HG02943 (cell line): ENCODE data around the gene ARHGEF10L.
"Not testable (repeated sequence)": the region's sequence is repeated elsewhere in the genome, so short reads cannot be mapped to it uniquely, and the experiment has no call there.

Experiments
- ATAC-seq: cut with Tn5 transposase; IDR thresholded peaks from one replicate; pipeline ENCODE4 v1.9.1; 2021; ENCODE audit warnings: mild to moderate bottlenecking, low read depth, moderate library complexity; ENCODE audit not compliant: unreplicated experiment

The ARHGEF10L gene

DNA sequence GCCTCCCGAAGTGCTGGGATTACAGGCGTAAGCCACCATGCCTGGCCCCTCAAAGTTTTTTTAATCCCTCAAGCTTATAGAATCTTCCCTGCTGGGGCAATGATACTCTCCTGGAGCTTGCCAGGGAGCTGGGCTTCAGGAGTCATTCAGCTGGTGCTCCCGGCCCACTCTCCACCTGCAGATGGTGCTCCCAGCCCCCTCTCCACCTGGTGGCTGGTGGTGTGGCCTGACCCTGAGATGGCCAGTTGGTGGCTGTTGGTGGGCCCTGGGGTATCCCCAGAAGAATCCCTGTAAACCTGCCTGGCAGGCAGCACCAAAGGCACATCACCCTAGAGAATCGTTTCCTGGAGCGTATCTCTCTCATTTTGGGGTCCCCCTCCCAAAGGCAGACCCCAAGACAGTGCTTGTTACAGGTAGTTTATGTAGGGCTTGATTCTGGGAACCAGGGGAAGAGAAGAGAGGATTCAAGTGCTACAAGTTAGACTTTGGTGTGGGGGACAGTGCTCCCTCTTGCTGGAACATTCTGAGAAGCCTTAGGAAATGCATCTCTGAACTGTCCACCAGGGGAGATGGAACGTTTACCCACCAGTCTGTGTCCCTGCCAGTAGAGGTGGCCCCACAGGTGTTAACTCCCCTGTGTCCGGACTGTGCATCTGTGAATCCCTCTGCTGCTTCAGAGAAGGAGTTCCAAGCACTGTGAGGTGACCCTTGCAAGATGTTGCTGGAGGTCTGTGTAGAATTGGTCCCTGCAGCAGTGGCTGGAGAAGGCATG lies 186.5 kb downstream of the ARHGEF10L start:
- no peak for ATAC-seq

DNA sequence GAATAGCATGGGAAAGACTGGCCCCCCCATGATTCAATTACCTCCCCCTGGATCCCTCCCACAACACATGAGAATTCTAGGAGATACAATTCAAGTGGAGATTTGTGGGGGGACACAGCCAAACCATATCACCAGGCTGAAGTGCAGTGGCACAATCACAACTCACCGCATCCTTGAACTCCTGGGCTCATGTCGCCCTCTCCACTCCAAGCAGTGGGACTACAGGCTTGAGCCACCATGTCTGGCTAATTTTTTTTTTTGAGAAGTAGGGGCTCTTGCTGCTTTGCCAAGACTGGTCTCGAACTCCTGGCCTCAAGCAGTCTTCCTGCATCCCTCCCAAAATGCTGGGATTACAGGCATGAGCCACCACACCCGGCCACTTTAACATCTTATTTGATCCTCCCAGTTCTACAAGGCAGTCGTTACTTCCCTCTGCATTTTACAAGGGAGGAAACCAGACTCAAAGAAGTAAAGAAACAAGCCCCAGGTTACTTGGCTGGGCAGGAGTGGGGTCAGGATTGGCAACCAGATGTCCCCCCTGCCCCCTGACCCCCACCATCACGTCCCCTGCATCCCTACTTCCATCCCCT lies 188.7 kb downstream of the ARHGEF10L start:
- ATAC-seq, result no peak

DNA sequence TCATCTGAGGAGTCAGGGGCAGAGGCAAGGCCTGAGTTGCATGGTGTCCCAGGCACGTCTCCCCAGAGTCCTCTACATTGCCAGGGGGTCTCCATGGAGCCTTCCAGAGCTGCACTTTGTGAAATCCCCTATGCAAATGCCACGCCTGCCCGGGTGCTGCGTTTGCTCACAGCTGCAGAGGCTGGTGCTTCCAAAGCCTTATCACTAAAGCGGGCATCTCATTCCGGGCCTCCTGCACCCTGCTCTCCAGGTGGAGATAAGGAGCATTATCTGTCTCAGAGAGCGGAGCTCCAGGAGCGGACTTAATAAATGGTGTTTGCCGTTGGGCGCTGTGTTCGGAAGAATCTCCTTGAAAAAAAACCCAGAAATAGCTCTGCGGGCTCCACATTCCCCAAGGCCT lies 189.8 kb downstream of the ARHGEF10L start:
- no peak for ATAC-seq

DNA sequence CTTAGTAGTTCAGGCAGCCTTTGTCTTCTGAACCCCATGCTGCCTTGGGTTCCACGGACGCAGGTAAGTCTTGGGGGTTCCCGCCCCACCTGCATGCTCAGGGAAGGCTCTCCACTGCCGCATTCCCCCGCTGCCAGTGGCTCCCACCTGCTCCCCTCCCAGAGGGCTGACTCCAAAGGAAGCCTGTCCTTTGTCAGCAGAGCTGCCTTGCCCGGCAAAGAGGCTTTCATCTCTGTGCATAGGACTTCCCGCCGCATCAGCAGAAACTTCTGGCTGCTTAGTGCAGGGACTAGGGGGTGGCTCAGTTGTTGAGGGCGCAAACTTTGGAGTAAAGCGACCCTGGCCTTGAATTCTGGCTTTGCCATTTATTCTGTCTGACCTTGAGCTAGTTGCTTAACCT lies 190.4 kb downstream of the ARHGEF10L start:
- ATAC-seq, result no peak

DNA sequence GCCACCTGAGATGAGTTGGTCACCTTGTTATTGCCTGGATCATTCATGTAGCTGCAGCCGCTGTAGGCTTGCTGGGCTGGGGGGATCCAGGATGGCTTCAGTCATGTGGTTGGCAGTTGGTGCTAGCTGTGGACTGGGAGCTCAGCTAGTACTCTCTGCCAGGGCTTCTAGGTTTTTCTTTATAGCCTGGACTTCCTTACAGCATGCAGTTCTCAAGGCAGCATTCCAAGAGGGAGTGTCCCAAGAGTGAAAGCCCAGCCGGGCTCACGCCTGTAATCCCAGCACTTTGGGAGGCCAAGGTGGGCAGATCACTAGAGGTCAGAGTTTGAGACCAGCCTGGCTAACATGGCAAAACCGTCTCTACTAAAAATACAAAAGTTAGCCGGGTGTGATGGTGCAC lies 192.0 kb downstream of the ARHGEF10L start:
- no peak for ATAC-seq

DNA sequence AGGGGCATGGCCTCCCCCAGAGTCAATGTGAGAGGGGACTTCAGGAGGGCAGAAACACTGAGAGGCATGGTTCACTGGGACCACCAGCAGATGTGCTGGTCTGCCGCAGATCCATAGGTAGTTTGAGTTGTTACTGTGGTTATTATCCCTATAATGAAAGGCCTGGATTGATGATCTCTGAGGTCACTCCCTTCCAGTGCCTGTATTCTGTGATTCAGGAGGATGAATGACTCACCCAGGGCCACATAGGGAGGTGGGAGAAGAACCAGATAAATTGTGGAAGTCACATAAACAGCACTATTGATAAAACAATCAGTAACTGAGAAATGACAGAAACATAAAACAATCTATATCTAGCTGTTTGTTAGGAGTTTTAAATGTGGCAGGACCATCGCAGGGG lies 193.0 kb downstream of the ARHGEF10L start:
- ATAC-seq, result no peak

DNA sequence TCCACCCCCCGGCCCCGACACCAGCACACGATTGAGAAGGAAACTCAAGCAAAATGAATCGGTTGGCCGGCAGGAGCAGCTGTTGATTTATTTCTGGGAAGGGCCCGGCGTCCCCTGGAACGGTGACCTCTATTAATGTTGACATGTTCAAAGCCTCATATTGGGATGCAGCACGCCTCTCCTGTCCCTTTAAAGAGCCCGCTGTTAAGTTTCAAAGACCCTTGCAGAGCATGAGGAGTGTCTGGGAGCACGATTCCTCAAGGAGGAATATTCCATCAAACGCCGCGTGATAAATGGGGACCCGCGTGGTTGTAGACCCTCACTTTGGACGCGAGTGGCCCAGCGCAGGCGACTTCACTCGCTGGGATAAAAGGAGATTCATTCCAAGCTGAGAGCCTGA lies 194.2 kb downstream of the ARHGEF10L start:
- no peak for ATAC-seq

DNA sequence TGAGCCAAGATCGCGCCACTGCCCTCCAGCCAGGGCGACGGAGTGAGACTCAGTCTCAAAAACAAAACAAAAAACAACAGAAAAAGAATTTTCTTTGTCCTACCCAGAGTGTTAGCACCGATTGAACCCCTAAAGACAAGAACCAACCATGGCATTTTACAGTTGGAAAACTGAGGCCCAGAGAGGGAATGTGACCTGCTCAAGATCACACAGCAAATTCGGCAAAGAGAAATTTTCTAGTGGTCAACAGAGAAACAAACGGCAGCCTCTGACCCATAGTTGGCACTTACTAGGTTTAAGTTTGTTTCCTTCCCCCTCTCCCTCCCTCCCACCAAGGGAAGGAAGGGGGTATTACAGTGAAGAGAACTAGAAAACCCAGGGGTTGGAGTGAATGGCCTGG lies 195.1 kb downstream of the ARHGEF10L start:
- no peak for ATAC-seq

DNA sequence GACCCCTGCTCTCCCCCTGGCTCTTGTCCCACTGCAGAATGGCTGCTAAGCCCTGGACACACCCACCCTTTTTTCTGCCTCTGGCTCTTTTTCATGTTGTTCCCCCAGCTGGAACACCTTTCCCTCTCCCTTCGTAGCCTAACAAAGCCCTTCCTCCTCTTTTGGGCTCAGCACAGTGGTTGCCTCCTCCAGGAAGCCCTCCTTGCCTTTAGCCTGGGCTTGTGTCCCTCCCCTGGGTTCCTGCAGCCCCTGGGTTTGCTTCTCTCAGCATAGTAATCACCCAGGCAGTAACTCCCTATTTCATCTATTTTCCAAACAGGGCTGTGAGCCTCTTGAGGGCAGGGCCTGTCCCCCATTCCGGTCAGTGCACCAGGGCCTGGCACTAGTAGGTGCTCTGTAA lies 195.8 kb downstream of the ARHGEF10L start:
- no peak for ATAC-seq

DNA sequence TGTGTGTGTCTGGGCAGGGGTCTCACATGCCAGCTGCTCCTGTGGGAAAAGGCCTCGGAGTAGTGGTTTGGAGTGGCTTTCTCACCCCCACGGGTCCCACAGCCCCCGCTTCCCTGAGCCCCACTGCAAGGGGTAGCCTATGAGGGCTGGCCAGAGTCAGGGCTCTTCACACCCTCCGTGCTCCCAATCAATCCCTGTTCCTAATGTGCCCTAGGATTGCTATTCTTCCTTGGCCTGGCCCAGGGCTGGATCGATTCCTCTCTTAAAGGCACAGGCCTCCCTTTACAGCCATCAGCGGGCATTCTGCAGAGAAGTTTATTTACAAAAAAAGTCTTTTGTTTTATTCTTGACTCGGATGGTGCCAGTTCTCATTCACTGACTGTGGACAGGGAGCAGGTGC lies 196.3 kb downstream of the ARHGEF10L start:
- no peak for ATAC-seq

DNA sequence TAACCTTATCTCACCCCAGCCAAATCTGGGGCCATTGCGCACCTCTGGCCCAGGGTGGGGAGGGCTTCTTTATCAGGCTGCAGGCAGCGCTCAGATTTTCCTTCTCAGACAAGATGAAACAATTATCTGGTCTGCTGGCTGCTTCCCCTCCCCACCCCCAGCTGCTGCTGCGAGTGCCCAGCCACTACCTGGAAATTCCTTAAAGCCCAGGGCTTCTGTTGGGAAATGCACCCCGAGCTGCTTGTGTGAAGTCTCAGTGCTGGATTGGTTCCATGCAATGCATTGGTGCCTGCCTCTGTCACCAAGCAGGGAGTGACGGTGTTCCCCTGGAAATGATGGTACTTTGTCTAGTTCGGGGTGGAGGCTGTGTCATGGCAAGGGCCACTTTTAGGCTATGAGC lies 197.1 kb downstream of the ARHGEF10L start:
- no peak for ATAC-seq

DNA sequence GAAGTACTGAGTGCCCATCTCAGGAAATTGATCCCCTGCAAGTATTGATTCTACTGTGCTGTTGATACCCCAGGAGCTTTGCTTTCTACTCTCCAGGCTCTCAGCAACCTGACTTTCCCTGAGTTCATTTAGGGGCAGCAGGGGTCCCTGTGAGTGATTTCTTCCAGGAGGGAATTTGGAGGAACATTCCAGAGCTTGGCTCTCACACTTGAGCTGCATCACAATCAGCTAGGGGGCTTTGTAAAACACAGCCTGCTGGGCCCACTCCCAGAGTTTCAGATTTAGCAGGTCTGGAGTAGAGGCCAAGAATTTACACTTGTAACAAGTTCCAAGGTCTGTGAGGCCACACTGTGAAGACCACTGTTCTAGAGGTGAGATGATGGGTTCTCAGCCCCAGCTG lies 199.6 kb downstream of the ARHGEF10L start:
- ATAC-seq, result no peak

DNA sequence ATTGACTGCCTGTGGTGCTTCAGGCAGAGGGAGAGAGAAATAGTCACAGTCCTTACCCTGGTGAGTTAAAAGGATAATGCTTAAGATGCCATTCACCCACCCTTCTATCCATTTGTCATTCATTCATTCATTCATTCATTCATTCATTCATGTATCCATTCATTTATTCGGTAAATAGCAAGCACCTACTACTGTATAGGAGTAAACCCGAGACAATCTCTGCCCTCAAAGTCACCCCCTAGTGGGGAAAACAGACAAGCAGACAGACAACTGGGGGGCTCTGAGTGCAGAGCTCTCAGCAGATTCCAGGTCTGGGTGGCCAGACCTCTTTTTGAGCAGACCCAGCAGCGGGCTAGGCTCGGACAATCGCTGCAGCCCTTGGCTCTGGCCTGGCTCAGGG lies 201.6 kb downstream of the ARHGEF10L start:
- no peak for ATAC-seq

DNA sequence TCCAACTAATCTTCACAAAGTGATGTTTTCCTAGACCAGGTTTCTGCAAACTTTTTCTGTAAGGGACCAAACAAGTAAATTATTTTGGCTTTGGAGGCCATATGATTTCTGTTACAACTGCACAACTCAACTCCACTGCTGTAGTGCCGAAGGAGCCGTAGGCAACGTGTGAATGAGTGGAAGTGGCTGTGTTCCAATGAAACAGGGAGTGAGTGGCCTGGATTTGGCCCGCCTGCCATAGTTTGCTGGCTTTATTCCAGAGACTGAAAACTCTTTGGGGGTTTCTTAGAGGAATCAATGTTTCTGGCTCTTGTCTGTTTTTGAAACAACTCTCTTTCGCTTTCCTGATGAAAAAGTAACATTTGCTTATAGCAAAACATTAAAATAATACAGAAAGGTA lies 203.1 kb downstream of the ARHGEF10L start:
- ATAC-seq, result no peak

DNA sequence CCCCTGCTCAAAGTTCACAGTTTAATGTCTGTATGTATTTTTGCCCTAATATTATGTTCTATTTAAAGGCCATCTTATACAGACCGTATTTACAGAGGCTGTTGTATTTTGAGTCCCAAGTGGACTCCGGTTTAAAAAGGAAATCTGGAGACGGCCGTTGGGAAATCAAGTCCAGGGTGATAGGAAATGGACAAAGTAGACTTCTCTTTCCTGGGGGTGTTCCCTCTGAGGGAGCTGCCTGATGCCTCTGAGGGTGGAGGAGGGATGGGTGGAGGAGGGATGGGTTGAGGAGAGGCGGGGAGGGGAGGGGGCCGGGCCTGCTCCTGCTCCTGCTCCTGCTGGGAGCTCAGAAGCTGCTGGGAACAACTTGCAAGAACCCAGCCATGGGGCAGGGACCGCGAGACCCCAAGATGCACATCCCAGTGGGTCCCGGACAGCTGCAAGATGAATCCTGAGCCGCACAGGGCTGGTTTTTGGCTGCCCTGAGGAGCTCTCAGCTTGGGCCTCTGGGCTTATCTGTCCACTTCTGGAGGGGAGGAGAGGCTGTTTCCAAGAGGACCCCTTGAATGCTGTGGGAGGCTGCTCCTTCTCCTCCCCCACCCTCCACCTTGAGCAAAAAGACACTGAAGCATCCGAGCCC lies 203.6 kb downstream of the ARHGEF10L start:
- no peak for ATAC-seq

DNA sequence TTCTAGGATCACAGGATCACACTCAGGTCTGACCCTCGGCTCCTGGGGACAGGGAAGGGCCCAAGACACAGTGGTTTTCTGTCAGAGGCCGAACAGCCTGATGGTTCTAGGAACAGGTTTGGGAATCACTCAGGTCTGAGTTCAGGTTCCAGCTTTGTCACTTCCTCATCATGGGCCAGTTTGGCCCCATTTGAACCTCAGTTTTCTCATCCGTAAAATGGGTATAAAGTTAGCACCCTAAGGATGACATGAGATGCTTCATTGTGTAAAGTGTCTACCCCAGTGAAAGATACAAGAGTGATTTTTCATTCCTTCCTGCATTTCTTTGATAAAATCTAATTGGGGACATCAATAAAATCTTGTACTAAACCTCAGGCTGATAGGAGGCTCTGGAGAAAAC lies 204.4 kb downstream of the ARHGEF10L start:
- no peak for ATAC-seq

DNA sequence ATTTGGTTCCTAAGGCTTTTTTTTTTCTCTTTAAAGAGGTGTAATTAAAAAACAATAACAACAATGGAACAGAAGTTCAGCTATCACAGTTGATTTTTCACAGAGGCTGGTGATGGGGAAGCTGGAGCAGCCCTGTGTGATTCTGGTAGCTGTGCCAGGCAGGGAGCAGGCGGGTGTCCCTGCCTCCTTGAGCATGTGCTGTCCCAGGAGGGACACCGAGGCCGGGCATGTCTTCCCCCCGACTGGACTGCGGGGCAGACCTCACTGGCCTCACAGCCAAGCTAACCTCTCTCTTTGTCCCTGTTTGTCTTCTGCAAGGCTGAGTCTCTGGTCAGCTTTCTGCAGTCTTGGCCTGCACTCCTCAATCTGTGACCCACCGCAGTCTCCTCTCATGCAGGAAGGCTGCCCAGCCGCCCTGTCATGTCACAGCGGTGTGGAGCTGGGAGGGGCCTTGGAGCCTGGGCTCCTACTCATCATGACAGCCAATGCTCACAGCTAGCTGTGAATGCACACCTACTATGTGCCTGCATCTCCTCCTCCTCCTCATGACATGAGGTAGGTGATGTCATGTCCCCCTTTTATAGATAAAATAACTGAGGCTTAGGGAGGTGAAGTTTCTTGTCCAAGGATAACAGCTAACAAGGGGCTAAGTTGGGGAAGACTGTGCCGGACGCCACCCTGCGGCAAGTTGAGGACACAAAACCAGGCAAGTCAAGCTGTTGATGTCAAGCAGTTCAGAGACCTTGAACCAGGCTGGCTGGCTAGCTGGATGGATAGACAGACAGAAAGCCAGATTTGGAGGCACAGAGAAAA lies 205.4 kb downstream of the ARHGEF10L start:
- ATAC-seq, result no peak

DNA sequence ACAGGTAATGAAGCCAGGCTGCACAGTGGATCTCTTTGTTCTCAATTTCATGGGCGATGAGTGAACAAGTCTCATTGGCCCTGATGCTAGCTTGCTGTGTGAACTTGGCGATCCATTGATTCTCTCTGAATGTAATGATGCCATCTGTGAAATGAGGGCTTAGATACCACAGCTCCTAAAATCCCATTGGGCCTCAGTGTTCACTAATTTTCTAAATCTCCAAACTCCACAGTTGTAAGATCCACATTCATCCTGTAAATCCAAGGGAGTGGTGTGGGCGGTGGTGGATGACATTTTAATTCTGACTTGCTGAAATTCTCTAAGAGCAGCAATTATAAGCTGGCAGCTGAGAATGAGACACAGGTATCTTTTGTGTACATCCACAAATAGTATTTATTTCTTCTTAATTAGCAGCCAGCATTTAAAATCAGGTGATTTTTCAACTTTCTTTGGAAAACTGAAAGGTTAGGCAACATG lies 206.0 kb downstream of the ARHGEF10L start:
- ATAC-seq, result no peak

DNA sequence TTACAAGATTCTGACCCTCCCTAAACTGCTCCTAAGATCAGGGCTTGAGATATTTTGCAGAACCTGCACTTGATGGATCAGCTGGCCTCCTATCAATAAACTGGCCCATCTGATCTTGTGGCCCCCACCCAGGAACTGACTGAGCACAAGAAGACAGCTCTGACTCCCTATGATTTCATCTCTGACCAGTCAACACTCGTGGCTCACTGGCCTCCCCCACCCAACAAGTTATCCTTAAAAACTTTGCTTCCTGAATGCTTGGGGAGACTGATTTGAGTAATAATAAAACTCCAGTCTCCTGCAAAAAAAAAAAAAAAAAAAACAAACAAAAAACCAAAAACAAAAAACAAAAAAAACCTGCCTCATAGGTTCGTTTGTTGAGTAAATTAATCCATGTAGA lies 206.8 kb downstream of the ARHGEF10L start:
- ATAC-seq, result not testable (repeated sequence)

DNA sequence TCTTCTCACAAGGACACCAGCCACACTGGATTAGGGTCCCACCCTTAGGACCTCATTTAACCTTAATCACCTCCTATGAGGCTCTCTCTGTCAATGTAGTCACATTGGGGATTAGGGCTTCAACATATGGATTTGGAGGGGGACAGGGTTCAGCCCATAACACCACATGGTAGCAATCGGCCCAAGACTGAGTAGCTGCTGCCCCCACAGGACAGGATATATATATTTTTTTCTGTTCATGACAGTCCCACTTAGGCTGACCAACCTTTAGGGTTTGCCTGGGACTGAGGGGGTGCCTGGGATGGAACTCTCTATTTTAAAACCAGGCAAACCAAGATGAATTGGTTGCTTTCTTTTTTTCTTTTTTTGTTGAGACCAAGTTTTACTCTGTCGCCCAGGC lies 207.4 kb downstream of the ARHGEF10L start:
- no peak for ATAC-seq
